ENCODE data around the gene FANCC.

GRCh38 chr9:95102001-95102433 is 215.5 kb downstream of the FANCC start:
- TF ChIP-seq CTCF (CRISPR knock-in tag; IDR thresholded peaks at IDR 0.05) (no peak), FOXP1 (IDR thresholded peaks at IDR 0.05) (no peak), FOXP1 (CRISPR knock-in tag; IDR thresholded peaks at IDR 0.05) (no peak)
